Cerebellar nuclear complex (tissue), 1 donor: ENCODE data around the gene LMO7.
"Not testable (repeated sequence)": the region's sequence is repeated elsewhere in the genome, so short reads cannot be mapped to it uniquely, and the experiment has no call there.

Source experiments
- DNase-seq, 2 experiments: peaks; one replicate each; lab custom pipeline; 2025; lab: John Stamatoyannopoulos, UW

LMO7 gene

DNA sequence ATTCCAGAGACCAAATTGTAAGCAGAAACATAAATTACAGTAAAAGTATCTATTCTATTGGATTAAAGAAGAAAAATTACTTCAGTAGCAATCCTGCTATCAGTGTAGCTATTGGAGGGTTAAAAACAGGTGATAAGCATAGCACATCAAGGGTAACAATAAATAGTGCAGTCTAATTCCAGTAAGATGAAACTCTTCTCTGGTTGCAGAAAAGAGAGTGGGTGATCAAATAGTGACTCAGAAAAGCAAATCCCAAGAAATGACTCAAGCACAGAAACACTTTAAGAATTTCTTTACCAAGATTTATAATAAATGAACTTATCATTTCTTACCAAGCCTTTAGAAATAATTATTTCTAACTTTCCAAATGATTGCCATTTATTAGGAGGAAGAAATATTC, 135.7 kb downstream of the LMO7 start:
- DNase-seq, result no peak

DNA sequence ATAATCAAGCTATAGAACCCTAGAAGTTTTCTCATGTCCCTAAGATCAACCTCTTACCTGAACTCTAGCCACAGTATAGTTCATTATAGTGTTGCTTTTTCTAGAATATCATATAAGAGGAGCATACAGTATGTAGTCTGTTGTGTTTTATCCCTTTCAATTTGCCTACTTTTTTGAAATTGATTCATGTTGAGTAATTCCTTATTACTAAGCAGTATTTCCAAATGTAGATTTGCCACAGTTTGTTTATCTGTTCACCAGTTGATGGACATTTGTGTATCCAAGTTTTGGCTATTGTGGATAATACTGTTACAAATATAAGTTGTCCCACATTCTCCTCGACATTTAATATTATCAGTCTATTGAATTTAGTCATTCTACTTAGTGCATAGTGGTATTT, 138.0 kb downstream of the LMO7 start:
- DNase-seq, result no peak

DNA sequence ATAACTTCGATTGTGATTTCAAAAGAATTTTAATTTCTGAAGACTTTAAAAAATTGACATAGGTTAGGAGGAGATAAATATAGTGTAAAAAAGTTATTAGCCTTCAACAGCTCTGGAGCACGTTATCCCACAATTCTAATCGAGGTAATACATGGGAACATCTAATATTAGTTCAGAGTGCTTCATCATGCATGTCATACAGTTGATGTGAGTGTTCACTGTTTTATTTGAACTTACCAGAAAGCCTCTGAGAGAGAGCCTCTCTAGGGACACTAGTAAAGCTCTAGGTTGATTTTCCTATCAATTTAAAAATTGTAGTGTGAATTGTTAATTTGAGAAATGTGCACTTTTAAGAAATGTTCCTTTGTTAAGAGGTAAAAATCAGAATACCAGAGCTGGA, 140.4 kb downstream of the LMO7 start:
- no peak for DNase-seq

DNA sequence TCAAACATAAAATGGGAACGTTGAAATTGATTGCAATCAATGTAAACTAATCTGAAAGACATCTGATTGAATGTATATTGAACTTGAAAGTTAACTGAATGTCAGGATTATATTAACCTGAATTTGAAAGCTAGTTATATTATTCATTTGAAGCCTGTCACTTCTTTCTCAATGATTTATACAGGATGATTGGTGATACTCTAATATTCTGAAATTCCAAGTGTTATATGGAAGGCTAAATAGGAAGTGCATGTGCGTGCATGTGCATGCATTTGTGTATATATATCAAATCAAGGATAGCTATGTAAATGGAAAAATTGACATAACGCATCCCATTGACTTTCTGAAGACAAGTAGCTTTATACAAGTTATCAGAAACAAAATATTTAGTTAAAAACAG, 143.3 kb downstream of the LMO7 start:
- no peak for DNase-seq

DNA sequence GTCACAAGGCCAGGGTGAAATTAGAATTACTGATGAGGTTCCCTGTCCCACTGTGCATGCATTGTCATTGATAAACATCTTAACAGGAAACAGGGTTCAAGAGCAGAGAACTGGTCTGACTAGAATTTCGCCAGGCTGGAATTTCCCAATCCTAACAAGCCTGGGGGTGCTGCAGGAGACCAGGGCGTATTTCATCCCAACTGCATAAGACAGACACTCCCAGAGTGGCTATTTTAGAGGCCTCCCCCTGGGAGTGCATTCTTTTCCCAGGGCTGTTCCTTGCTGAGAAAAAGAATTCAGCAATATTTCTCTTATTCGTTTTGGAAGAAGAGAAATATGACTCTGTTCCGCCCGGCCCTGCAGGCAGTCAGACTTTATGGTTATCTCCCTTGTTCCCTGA, 144.0 kb downstream of the LMO7 start:
- not testable (repeated sequence) for DNase-seq

DNA sequence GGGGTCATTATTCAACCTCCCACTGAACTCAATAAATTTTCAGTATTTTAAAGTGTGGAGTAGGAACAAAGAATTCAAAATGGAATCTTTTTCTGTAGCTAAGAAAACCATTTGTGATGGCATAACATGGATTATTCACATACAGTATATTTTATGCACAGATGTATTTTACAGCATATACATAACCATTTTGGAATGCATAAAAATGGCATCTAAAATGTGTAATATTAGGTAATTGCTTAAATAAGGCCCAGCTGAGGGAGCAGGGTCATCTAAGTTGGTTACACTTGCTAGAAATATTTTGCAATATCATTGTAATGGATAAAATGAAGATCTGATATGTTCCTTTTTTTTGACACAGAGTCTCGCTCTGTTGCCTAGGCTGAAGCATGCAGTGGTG, 146.9 kb downstream of the LMO7 start:
- DNase-seq, result no peak

DNA sequence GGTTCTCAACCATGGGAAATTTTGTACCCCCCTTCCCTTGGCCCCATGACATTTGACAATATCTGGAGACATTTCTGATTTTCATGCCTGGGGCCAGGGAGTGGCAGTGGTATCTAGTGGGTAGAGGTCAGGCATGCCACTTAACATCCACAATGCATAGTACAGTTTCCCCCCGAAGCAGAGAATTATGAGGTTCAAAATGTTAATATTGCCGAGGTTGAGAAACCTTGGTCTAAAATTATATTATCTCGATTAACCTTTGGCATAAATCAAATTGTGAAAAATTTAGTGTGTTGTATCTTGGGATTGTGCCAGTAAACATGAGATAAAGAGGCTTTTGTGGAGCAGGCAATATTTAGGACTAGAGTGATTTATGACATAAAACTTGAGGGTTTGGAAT, 147.9 kb downstream of the LMO7 start:
- no peak for DNase-seq

DNA sequence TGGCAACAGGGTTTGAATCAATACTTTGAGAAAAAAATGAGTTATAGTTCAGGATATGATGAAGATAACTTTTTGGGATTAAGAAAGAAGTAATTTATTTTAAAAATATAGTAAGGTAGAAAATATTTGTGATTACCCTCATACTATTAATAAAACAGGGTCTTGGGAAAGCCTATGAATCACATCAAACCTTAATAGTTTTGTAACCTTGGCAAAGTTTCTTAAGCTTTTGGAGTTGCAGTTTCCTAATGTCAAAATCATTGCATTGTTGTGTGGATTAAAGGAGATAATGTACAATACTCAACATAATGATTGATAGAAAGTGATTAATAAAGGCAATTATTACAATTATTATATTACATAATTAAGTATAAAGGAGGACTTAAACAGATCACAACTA, 149.0 kb downstream of the LMO7 start:
- DNase-seq, result no peak

DNA sequence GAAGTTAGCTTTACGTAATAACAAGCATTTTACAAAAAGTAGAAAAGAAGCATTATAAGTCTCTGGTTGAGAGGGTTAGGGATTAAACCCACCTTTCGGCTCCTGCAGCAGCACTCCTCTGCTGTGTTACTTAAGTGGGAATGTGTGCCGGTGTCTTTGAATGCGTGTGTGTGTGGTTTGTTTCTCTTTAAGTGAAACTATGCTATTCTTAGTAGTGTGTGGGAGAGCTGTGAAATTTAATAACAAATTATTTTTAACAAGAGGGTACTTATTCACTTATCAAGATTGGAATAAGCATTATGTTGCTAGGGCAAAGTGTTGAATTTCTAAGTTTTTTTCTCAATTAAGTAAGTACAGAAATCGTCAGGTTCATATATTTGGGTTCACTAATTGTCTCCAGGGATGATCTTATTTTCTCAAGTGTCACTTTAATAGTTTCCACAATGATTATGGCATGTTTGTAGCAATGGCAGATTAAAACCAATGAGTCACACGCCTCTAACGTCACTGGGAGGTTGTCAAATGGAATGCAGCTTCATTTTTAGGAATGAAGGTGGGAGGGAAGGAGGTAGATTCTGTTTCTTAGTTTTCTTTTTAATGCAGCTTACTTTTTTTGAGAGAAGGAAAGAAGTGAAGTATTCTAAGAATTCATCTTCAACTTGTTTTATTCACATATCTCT, 151.3 kb downstream of the LMO7 start:
- DNase-seq, result no peak

DNA sequence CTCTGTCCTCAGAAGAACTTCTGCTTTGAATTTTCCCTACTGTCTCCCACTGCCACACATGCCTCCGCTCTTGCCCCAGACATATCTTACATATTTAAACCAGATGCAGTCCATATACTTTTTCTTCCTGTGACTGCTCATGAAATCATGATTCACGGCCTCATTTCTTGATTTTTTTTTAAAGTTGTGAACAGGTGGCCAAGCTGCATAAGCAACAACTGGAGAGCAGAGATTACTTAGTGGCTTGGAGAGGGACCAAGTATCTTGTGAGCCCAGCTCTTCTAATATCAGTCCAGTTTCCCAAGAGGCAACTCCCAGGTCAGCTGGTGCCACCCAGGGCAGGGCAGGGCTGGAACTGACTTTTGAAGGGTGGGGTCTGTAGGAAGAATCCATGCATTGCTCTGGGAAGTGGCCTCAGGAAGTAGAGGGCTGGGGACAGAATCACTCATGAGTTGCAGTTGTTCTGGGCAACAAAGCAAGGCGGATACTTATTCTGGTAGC, 152.4 kb downstream of the LMO7 start:
- no peak for DNase-seq

DNA sequence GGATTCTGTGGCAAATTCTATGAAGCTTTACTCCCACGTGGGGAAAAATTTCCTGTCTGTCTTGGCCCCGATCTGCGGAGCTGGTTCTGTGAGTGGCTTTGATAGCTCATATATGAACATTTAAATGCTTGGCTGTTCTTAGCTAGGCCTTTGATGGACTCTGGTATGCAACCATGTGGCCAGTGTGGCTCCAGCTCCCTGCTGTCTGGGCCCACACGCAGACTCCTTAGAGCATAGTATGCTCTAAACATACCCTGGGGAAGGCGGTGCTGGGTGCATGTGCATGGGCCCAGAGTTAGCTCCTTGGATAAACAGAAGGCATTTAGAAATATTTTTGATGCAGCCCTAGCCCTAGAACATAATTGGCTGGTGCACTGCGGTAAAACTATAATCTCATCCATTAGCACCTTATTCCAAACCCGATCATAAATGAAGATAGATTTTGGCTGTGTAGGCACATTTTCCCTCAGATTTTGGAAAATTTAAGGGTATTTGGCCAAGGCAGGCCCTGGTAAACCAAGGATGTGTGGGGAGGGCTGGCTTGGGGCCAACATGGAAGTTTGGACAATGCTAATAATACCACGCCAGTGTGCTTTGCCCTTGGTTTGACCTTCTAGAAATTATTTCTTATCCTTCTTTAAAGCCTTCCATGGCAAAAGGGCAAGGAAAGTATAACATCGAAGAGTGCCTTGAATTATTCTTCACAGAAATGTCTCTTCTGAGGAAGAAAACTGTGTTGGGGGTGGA, 153.5 kb downstream of the LMO7 start:
- DNase-seq, result no peak

DNA sequence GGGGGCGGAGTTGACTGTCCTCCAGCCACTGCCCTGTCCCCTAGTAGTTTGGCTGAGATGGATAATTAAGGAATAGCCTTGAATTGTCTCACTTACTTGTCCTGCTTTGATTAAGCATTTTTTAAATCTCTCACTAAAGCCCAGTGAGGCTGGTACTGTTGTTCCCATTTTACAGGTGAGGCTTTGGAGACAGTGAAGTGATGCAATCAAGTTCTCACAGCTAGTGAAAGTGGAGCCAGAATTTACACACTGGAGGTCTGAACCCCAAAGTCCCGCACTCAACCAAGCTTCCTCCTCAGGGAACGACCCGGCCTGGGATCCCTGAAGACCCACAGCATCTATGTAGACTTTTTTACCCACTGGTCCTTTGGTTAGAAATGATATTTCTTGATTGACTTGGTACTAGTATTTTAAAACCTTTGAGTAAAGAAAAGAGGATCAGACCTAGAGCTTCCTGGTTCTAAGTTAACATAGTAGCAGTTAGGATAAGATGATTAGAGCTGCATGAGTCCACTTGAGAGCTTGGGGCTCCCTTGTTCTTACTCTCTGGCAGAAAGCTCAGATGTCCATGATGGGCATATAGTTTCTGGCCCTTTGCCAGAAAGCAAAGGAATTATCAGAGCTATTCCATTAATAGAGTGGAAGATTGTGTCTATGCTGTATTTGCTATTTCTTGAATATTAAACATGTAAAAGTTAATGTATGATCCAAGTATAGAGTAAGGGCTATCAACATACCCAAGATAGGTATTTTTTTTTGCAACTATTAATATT, 154.3 kb downstream of the LMO7 start:
- DNase-seq, result no peak

DNA sequence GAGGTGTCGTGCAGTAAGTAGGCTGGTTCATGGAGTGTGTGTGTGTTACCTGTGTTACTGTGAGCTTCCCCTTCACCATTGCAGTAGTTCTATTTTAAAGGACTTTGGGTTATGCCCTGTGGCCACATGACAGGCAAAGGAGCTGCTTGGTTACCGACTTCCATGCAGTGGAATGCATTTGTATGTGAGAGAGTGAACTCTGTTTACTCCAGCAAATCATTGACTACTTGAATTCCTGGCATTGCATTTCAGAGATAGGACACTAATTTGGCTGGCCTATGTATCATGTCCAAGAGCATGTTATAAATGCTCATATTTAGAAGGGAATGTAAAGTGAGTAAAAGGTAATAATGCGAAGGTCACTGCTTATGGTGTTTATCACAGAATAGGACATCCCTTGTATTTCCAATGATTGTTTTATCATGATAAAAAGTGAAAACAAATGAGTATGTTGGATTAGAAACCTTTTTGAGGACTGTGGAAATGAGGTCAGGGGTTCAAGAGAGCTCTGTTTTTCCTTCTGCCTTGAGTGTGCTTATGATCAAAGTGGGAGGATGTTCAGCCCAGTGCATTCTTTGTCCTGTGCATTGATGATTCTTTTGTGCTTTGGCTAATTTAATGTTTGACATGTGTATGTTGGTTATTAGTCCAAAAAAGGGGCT, 156.5 kb downstream of the LMO7 start:
- no peak for DNase-seq

DNA sequence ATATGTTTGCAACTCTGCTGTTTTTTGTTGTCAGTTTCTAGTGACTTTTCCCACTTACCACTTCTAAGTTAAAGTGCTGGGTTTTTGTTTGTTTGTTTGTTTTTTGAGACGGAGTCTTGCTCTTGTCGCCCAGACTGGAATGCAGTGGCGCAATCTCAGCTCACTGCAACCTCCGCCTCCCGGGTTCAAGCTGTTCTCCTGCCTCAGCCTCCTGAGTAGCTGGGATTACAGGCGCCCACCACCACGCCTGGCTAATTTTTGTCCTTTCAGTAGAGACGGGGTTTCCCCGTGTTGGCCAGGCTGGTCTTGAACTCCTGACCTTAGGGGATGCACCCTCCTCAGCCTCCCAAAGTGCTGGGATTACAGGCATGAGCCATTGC, 157.0 kb downstream of the LMO7 start:
- not testable (repeated sequence) for DNase-seq

DNA sequence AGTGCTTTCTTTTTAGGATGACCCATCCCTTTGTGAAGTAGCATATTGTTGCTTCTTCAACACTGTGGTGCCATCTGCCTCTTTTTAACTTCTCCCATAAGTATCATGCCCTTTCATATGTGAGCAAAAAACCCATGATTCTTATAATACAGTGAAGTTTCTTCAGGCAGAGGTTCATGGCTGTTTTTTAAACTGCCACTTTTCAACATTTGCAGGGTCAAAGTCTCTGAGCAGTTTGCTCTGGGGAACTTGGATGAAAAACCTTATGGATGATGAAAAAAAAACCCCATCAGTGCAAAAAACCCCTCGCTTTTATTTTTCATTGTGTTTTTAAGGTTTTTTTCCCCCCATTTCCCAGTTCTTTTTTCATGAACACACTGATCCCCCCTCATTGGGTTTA, 158.5 kb downstream of the LMO7 start:
- no peak for DNase-seq

DNA sequence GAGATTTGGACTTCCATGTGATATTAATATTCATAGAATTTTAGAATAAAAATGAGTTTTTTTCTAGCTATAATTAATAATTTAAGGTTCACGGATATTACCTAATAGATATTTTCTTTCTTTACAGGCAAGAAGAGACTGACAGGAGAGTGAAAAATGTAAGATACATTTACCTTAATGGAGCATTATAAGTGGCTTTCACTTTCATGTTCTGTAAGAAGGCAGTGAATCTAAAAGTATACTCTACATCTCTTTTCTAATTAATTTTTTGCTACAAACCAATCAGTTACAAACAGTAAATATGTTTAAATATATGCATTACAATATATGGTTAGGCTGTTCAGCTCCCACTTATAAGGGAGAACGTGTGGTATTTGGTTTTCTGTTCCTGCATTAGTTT, 159.1 kb downstream of the LMO7 start:
- no peak for DNase-seq

DNA sequence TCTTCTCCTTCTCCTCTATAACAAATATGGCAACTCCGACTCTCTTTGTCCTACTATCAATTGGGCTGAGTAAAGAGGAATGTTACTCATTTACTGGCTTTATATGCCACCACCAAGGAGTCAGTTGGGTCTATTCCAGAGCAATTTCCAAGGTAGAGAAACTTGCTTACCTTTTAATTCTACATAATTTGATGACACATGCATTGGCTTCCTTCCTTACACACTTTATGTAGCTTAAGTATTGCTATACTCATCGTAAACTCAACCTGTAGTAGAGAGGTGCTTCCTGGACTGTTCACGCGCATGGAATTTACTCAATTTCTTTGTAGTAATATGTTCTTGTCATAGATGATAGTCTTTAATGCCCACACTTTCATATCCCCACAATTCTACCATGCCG, 160.7 kb downstream of the LMO7 start:
- DNase-seq, result no peak

DNA sequence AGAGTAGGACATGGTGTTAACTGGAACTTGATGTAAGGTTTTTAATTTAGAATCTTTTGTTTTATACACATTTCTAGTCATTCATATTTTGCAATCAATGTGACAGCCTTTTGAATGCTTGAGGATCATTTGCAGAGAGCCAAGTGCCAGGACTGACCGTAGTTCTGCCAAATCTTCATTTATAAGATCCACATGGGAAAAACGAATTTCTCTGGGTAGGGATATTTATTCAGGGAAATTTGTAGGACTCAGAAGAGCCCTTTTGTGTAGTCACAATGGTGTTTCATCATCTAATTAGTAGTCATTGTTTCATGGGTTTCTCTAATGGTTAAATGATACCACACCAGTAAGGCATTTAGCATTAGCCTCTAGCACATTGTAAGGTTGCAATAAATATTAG, 161.1 kb downstream of the LMO7 start:
- DNase-seq, result no peak

DNA sequence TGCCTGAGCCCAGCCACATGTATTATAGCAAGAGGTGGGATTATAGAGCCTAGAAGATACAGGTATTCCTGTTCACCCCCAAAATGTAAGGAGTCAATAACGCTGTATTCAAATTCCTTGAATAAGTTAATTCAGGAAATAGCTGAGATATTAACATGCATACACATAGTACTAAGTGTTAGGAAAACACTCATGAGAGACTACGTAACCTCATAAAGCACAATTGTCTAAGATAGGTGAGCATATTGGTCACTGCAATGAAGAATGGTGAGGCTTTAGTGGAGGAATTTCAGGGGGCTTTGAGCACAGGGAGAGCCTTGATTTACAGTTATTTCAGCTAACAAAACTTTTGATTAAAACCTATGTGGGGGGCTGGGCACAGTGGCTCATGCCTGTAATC, 161.6 kb downstream of the LMO7 start:
- DNase-seq, result no peak

DNA sequence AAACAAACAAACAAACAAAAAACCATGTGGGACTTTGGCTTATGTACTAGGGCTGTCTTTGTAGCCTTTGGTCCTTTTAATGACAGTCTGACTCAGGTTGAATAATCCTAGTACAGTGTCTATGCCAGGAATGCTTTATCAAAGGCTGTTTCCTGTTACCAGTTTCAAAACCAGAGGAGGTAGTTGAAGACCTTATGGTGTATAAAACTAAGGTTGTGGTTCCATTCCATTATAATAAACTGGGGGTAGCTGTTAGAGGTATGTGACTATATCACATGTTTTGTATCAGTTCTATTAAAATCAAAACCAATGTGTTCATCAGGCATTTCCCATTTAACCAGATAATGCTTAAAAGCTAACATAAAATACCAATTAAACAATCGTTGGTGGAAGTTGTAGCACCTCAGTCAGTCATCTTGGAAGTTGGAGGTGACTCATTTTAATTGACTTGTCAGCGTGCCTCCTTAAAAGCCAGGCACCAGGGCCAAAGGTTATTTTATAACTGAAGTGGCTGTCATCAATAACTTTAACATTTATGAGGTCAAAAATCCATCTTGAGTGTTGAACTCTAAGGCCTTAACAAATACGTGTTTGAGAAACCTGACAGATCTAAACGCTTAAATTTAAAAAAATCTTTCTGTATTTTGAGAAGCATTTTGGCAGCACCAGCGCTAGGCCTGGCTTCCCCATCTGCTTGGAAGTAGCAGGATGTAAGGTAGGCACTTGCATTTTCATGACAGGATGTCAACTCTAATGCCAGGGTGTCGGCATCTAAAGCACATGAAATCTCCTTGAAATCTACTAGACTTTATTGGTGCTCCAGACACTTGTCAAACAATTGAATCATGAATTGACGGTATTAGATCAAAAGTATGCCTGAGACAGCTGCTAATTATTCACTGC, 162.5 kb downstream of the LMO7 start:
- DNase-seq, result no peak

DNA sequence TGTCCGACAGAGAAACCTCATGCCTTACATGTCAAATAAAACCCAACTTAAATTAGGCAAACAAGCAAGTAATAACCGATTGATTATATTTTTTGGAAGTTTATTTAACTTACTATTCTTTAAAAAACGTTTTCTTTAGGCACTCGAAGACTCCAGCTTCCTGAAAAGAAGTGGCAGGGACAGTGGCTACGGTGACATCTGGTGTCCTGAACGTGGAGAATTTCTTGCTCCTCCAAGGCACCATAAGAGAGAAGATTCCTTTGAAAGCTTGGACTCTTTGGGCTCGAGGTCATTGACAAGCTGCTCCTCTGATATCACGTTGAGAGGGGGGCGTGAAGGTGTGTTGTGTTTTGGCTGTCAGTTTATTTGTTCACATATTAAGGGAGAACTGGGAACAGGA, 164.4 kb downstream of the LMO7 start:
- no peak for DNase-seq
